Measurements from ENCODE around the gene SLC44A5. TPM values are rescaled to one million over a fixed set of nuclear protein-coding genes. Genes with fewer than 3 reads are reported as not detected.

Gene SLC44A5
- total and polyA plus RNA-seq, 2 donors from 2014 or later, result 0.66 to 5.0 TPM

DNA sequence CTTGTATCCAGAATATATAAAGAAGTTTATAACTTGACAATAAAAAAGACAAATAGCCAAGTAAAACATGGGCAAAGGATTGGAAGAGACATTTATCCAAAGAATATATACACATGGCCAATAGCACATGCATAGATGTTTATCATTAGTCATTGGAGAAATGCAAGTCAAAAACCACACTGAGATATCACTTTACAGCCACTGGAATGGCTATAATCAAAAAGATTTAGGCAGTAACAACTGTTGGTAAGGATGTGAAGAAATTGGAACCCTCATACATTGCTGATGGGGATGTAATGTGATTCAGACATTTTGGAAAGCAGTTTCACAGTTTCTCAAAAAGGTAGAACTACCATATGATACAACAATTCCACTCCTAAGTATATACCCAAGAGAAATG lies 51.1 kb downstream of the SLC44A5 start:
- Histone ChIP-seq H3K27ac (ENCODE audit: low read depth in 2 of 2, low read length in 2 of 2) (no peak overlapping the region), H3K27me3 (ENCODE audit: control insufficient read depth, insufficient read depth, low read length) (no peaks in the 10 kb centered on the region), H3K36me3 (ENCODE audit: control insufficient read depth in 2 of 3, insufficient read depth in 3 of 3, low read length in 3 of 3) (no peaks in the 10 kb centered on the region), H3K9ac (ENCODE audit: low read length in 3 of 3) (no peak overlapping the region), H3K4me3 (ENCODE audit: low read length in 3 of 3) (no peak overlapping the region), H3K4me1 (ENCODE audit: control insufficient read depth in 2 of 3, insufficient read depth in 2 of 3, low read depth in 1 of 3, low read length in 3 of 3) (peaks cover 0 to 2% (median 0%) of the 10 kb centered on the region in 3 donors), H3K9me3 (ENCODE audit: control insufficient read depth in 2 of 3, insufficient read depth in 1 of 3, low read length in 3 of 3) (no peaks in the 10 kb centered on the region)
- FAIRE-seq, result no peak
- intact Hi-C loops (cut with DNase I), result no loop called here
- no peak for DNase-seq
- TF ChIP-seq, protein P1, sequence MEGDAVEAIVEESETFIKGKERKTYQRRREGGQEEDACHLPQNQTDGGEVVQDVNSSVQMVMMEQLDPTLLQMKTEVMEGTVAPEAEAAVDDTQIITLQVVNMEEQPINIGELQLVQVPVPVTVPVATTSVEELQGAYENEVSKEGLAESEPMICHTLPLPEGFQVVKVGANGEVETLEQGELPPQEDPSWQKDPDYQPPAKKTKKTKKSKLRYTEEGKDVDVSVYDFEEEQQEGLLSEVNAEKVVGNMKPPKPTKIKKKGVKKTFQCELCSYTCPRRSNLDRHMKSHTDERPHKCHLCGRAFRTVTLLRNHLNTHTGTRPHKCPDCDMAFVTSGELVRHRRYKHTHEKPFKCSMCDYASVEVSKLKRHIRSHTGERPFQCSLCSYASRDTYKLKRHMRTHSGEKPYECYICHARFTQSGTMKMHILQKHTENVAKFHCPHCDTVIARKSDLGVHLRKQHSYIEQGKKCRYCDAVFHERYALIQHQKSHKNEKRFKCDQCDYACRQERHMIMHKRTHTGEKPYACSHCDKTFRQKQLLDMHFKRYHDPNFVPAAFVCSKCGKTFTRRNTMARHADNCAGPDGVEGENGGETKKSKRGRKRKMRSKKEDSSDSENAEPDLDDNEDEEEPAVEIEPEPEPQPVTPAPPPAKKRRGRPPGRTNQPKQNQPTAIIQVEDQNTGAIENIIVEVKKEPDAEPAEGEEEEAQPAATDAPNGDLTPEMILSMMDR (IDR thresholded peaks at IDR 0.05; ENCODE audit: borderline replicate concordance, extremely low read depth, insufficient read depth), result no peak

DNA sequence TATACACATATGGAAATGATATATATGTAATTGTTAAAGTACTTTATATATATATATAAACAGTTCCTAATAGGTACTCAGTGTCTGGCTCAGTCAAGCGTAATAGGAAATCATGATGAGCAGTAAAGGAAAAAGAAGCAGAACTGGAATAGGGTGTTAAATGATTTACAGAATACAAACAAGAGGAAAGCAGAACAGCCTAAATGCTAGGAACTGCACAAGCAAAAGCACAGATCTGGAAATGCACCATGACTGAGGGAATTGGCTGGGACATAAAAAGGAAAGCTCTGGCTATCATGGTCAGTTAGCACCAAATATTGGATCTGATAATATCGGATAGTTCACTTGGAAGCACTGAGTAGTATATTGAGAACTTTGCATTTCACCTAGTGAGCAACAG lies 51.8 kb downstream of the SLC44A5 start:
- Histone ChIP-seq H3K27me3 (ENCODE audit: control insufficient read depth, insufficient read depth, low read length) (no peaks in the 10 kb centered on the region), H3K9me3 (ENCODE audit: control insufficient read depth in 2 of 3, insufficient read depth in 1 of 3, low read length in 3 of 3) (no peaks in the 10 kb centered on the region), H3K36me3 (ENCODE audit: control insufficient read depth in 2 of 3, insufficient read depth in 3 of 3, low read length in 3 of 3) (no peaks in the 10 kb centered on the region), H3K9ac (ENCODE audit: low read length in 3 of 3) (no peak overlapping the region), H3K4me3 (ENCODE audit: low read length in 3 of 3) (no peak overlapping the region), H3K4me1 (ENCODE audit: control insufficient read depth in 2 of 3, insufficient read depth in 2 of 3, low read depth in 1 of 3, low read length in 3 of 3) (peaks cover 0 to 2% (median 0%) of the 10 kb centered on the region in 3 donors), H3K27ac (ENCODE audit: low read depth in 2 of 2, low read length in 2 of 2) (no peak overlapping the region)
- FAIRE-seq, result no peak
- DNase-seq, result peak in 2 of 5 donors; percentile 52 to 62
- TF ChIP-seq, protein P1 (IDR thresholded peaks at IDR 0.05; ENCODE audit: borderline replicate concordance, extremely low read depth, insufficient read depth), result no peak
- intact Hi-C loops (cut with DNase I), result no loop called here

DNA sequence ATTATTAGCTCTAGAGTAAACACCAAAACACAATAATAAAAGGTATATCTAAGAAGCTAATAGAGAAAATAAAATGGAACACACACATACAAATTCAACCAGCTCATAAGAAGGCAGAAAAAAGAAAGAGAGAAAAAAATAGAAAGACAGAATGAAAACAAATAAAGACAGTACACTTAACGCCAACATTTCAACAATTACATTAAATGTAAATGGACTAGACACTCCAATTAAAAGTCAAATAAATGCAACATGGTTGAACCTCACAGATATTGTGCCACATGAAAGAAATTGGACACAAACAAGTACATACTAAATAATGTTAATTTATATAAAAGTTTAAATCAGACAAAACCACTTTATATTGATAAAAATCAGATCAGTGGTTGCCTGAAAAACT lies 56.0 kb downstream of the SLC44A5 start:
- intact Hi-C loops (cut with DNase I), result no loop called here
- TF ChIP-seq, protein P1 (IDR thresholded peaks at IDR 0.05; ENCODE audit: borderline replicate concordance, extremely low read depth, insufficient read depth), result no peak
- peaks cover 0 to 2% (median 0%) of the 10 kb centered on the region in 3 donors for H3K4me1 ChIP-seq (ENCODE audit: control insufficient read depth in 2 of 3, insufficient read depth in 2 of 3, low read depth in 1 of 3, low read length in 3 of 3)
- no peaks in the 10 kb centered on the region for H3K27me3 ChIP-seq (ENCODE audit: control insufficient read depth, insufficient read depth, low read length)
- no peak for DNase-seq
- no peak overlapping the region for H3K9ac ChIP-seq (ENCODE audit: low read length in 3 of 3)
- H3K36me3 ChIP-seq (ENCODE audit: control insufficient read depth in 2 of 3, insufficient read depth in 3 of 3, low read length in 3 of 3), result no peaks in the 10 kb centered on the region
- no peak for FAIRE-seq
- no peak overlapping the region for H3K27ac ChIP-seq (ENCODE audit: low read depth in 2 of 2, low read length in 2 of 2)
- no peaks in the 10 kb centered on the region for H3K9me3 ChIP-seq (ENCODE audit: control insufficient read depth in 2 of 3, insufficient read depth in 1 of 3, low read length in 3 of 3)
- no peak overlapping the region for H3K4me3 ChIP-seq (ENCODE audit: low read length in 3 of 3)

DNA sequence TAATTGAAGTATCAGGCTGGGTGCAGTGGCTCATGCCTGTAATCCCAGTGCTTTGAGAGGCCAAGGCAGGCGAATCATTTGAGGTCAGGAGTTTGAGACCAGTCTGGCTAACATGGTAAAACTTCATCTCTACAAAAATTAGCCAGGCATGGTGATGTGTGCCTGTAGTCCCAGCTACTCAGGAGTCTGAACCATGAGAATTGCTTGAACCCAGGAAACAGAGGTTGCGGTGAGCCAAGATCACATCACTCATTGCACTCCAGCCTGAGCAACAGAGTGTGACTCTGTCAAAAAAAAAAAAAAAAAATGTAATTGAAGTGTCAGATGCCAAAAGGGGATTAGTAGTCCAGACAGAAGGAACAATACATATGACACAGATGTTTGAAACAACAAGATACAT lies 56.7 kb downstream of the SLC44A5 start:
- TF ChIP-seq, protein P1 (IDR thresholded peaks at IDR 0.05; ENCODE audit: borderline replicate concordance, extremely low read depth, insufficient read depth), result no peak
- Histone ChIP-seq H3K4me3 (ENCODE audit: low read length in 3 of 3) (no peak overlapping the region), H3K36me3 (ENCODE audit: control insufficient read depth in 2 of 3, insufficient read depth in 3 of 3, low read length in 3 of 3) (no peaks in the 10 kb centered on the region), H3K9me3 (ENCODE audit: control insufficient read depth in 2 of 3, insufficient read depth in 1 of 3, low read length in 3 of 3) (no peaks in the 10 kb centered on the region), H3K4me1 (ENCODE audit: control insufficient read depth in 2 of 3, insufficient read depth in 2 of 3, low read depth in 1 of 3, low read length in 3 of 3) (no peaks in the 10 kb centered on the region), H3K27ac (ENCODE audit: low read depth in 2 of 2, low read length in 2 of 2) (no peak overlapping the region), H3K9ac (ENCODE audit: low read length in 3 of 3) (no peak overlapping the region), H3K27me3 (ENCODE audit: control insufficient read depth, insufficient read depth, low read length) (no peaks in the 10 kb centered on the region)
- DNase-seq (no peak), FAIRE-seq (no peak)
- intact Hi-C loops (cut with DNase I), result no loop called here

Measured in kidney (tissue), 14 donors.